Activated B cell treated with CpG ODN at 0.5 μM for 24 hours (primary cell): Measurements from ENCODE around the gene PLCB1. TPM values are rescaled to one million over a fixed set of nuclear protein-coding genes. Genes with fewer than 3 reads are reported as not detected.

Source experiments
- ATAC-seq: fragments of 200-7000 bp; cut with Tn5 transposase; one replicate; pipeline ENCODE4 v1.10.0; 2021; ENCODE audit warnings: low read depth, mild to moderate bottlenecking, moderate library complexity
- CTCF ChIA-PET: fragments of 350-600 bp; sonication (Branson Sonifier 250); formaldehyde crosslinking; loops from one replicate; lab custom pipeline; 2021; ENCODE audit warnings: antibody characterized with exemption; lab: Charles Lee
- POLR2A ChIA-PET: fragments of 350-600 bp; sonication (Branson Sonifier 250); formaldehyde crosslinking; loops from one replicate; lab custom pipeline; 2021; ENCODE audit warnings: antibody characterized with exemption; lab: Charles Lee
- DNase-seq: peaks from one replicate; pipeline ENCODE4 v3.0.0; 2022
- H3K27ac Mint-ChIP-seq: one replicate; pipeline ENCODE4 v1.8.0; 2020; ENCODE audit warnings: mixed read lengths
- H3K27me3 Mint-ChIP-seq: one replicate; pipeline ENCODE4 v1.8.0; 2021; ENCODE audit warnings: mixed read lengths
- H3K36me3 Mint-ChIP-seq: one replicate; pipeline ENCODE4 v1.8.0; 2021; ENCODE audit warnings: low read depth, mixed read lengths
- H3K4me1 Mint-ChIP-seq: one replicate; pipeline ENCODE4 v1.8.0; 2021; ENCODE audit warnings: mixed read lengths
- H3K4me3 Mint-ChIP-seq: one replicate; pipeline ENCODE4 v1.8.0; 2020; ENCODE audit warnings: mild to moderate bottlenecking, mixed read lengths
- H3K9me3 Mint-ChIP-seq: one replicate; pipeline ENCODE4 v1.8.0; 2020; ENCODE audit warnings: mixed read lengths
- intact Hi-C: fragments of 100-400 bp; cut with micrococcal nuclease; formaldehyde crosslinking; loops from one replicate; pipeline ENCODE4 v1.15.1; 2024
- total RNA-seq: library from RNA; stranded (reverse); gene quantifications from 2 replicates; pipeline ENCODE4 v1.2.3, GENCODE V29; 2022
- TF ChIP-seq, protein P1 (sequence below): fragments of 200-600 bp; IDR thresholded peaks from one replicate; pipeline ENCODE4 v1.8.0; 2022; ENCODE audit warnings: antibody characterized with exemption, mild to moderate bottlenecking

The PLCB1 gene
- total RNA-seq, 1 donor from 2014 or later = 0.86 TPM

DNA sequence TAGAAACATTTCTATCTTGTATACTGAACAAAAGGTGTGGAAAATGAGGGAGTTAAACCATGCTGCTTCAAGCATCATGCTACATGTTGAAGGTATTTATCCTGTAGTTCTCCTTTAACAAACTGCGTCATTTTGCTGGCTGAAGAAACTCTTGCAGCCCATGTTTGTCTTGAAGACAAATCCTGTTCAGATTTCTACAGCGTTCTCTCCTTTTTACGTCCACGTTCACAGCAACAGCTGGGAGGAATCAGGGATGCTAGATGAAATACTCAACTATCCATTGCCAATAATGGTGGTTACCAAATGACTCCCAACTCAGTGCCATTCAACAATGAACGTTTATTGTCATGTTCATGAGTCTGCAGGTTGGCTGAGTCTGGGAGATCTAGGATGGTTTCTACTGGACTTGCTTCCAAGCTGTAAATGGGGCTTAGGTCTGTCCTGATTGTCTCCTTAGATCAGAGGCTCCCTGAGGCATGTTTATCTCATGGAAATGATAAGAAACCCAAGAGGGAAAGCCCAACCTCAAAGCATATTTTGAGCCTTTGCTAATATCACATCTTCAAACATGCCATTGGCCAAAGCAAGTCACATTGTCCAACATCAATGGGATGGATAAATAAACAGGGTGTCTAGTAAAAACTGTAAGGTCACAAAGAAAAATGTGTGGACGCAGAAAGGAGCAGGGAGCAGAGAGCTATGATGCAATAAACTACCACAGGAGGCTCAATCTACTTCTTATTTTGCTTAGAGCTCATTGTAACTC is 2.7 kb upstream of the PLCB1 start:
- H3K9me3 Mint-ChIP-seq = no peaks in the 10 kb centered on the region
- ChIA-PET CTCF (no interaction called here), POLR2A (no interaction called here)
- intact Hi-C loops = no loop called here
- H3K36me3 Mint-ChIP-seq = no peaks in the 10 kb centered on the region
- no peak for ATAC-seq
- H3K27me3 Mint-ChIP-seq = peaks cover 34% of the 10 kb centered on the region
- DNase-seq = no peak
- no peak overlapping the region for H3K27ac Mint-ChIP-seq
- peaks cover 13% of the 10 kb centered on the region for H3K4me1 Mint-ChIP-seq
- H3K4me3 Mint-ChIP-seq = no peak overlapping the region
- TF ChIP-seq, protein P1, sequence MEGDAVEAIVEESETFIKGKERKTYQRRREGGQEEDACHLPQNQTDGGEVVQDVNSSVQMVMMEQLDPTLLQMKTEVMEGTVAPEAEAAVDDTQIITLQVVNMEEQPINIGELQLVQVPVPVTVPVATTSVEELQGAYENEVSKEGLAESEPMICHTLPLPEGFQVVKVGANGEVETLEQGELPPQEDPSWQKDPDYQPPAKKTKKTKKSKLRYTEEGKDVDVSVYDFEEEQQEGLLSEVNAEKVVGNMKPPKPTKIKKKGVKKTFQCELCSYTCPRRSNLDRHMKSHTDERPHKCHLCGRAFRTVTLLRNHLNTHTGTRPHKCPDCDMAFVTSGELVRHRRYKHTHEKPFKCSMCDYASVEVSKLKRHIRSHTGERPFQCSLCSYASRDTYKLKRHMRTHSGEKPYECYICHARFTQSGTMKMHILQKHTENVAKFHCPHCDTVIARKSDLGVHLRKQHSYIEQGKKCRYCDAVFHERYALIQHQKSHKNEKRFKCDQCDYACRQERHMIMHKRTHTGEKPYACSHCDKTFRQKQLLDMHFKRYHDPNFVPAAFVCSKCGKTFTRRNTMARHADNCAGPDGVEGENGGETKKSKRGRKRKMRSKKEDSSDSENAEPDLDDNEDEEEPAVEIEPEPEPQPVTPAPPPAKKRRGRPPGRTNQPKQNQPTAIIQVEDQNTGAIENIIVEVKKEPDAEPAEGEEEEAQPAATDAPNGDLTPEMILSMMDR = no peak

GRCh38 chr20:8130840-8131526 is 1.1 kb upstream of the PLCB1 start:
- TF ChIP-seq, protein P1 = no peak
- H3K36me3 Mint-ChIP-seq = no peaks in the 10 kb centered on the region
- ChIA-PET CTCF (interaction anchor here (1.2 to 1.7 kb wide), 2 partner anchors 260 to 591 kb away, joined by 4 to 12 read pairs; no protein-coding TSS in a partner anchor), POLR2A (no interaction called here)
- intact Hi-C loops = no loop called here
- no peak overlapping the region for H3K4me3 Mint-ChIP-seq
- H3K9me3 Mint-ChIP-seq = no peaks in the 10 kb centered on the region
- H3K27ac Mint-ChIP-seq = no peak overlapping the region
- peaks cover 13% of the 10 kb centered on the region for H3K4me1 Mint-ChIP-seq
- DNase-seq (no peak), ATAC-seq (no peak)
- peaks cover 35% of the 10 kb centered on the region for H3K27me3 Mint-ChIP-seq

DNA sequence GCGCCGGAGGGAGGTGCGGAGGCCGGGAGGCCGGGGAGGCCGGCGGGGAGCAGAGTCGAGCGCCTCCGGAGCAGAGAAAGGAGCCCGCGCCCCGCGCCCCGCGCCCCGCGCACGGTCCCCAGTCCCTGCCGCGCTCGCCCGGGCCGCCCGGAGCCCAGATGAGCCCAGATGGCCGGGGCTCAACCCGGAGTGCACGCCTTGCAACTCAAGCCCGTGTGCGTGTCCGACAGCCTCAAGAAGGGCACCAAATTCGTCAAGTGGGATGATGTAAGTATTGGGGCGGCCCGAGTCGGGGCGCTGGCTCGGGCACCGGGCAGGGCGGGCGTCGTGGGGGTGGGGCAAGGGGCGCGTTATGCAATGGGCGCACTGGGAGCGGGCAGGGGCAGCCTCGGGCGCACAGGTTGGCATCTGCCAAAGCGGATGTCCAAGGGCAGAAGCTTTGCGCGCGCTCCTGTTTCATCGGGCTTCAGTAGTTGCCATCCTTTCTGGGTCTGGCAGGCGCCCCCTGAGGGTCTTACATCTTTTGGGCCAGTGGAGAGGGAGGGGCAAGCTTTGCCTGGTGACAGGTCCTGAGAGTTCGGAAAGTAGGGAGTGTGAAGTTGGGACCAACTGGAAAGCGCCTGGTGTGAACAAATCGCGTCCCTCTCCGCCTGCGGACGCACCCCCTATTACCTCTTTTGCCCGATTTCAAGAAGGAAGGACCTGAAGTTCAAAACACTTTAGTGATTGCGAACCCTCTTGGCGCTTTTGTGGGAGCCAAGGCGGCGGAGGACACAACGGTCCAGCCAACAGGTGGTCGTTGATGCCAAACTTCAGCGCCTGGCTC is 631 bp downstream of the PLCB1 start:
- no peaks in the 10 kb centered on the region for H3K9me3 Mint-ChIP-seq
- intact Hi-C loops = loop anchor here (1.0 kb wide), 1 partner anchor 173 kb away; no protein-coding TSS in a partner anchor
- TF ChIP-seq, protein P1 = no peak
- H3K27me3 Mint-ChIP-seq = peaks cover 32% of the 10 kb centered on the region
- peak overlapping the region; percentile 44 for H3K4me3 Mint-ChIP-seq
- no peaks in the 10 kb centered on the region for H3K36me3 Mint-ChIP-seq
- peaks cover 13% of the 10 kb centered on the region for H3K4me1 Mint-ChIP-seq
- ChIA-PET POLR2A (no interaction called here), CTCF (no interaction called here)
- DNase-seq (no peak), ATAC-seq (peak; percentile 15)
- no peak overlapping the region for H3K27ac Mint-ChIP-seq

DNA sequence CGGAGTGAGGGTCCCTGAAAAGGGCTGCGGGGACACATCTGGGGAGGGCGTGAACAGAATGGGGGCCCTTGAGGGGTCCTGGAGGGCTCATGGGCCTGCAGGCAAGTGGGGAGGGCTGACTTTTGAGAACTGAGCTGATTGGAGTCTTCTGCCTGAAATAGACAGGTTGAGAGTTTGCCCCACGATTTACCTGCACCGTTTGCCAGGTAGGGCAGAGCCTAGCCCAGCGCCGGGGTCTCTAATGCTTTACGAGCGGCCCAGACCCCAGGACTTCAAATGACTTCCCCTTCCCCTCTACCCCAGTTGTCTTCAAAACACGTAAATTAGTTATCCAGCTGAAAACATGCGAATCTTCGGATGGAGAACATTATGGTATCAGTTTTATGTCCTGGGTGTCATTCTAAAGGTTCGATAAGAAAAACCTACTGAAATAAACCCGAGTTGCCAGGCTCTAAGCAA is 1.3 kb downstream of the PLCB1 start:
- Mint-ChIP-seq H3K9me3 (no peaks in the 10 kb centered on the region), H3K36me3 (no peaks in the 10 kb centered on the region), H3K27me3 (peaks cover 32% of the 10 kb centered on the region), H3K4me1 (peaks cover 13% of the 10 kb centered on the region), H3K4me3 (peak overlapping the region; percentile 44), H3K27ac (no peak overlapping the region)
- ChIA-PET CTCF (interaction anchor here (1.5 kb wide), 1 partner anchor 255 kb away, joined by 4 read pairs; no protein-coding TSS in a partner anchor), POLR2A (no interaction called here)
- no peak for DNase-seq
- TF ChIP-seq, protein P1 = no peak
- intact Hi-C loops = no loop called here
- ATAC-seq = no peak
